HG02938 (cell line): Measurements from ENCODE around the gene TGFB2.
A peak's percentile ranks its signal among the peaks of the same experiment; 100 is the strongest.

Experiments
- ATAC-seq: cut with Tn5 transposase; IDR thresholded peaks from one replicate; pipeline ENCODE4 v1.9.1; 2021; ENCODE audit warnings: mild to moderate bottlenecking, moderate library complexity; ENCODE audit not compliant: unreplicated experiment

TGFB2 gene

DNA sequence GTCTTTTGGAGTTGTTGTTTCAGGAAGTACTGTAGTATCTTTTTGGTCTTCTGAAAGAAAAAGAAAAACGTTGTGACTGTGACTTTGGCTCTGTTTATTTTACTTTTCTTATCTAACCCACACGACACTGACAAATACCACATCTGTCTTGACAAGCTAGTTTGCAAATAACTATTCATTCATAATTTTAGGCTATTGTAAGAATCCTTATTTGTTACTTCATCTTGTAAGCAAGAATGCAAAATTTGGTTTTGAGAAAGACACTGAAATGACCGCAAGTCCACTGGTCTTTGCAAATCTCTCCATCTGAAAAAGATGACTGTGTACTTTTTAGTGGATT, 12.7 kb downstream of the TGFB2 start:
- ATAC-seq, result no peak

- ATAC-seq, result no peak
Observed at GRCh38 chr1:218361298-218362065, 16.3 kb downstream of the TGFB2 start.

- ATAC-seq, result no peak
Observed at GRCh38 chr1:218362418-218363076, 17.4 kb downstream of the TGFB2 start.

- no peak for ATAC-seq
Observed at GRCh38 chr1:218363141-218363540, 18.0 kb downstream of the TGFB2 start.

DNA sequence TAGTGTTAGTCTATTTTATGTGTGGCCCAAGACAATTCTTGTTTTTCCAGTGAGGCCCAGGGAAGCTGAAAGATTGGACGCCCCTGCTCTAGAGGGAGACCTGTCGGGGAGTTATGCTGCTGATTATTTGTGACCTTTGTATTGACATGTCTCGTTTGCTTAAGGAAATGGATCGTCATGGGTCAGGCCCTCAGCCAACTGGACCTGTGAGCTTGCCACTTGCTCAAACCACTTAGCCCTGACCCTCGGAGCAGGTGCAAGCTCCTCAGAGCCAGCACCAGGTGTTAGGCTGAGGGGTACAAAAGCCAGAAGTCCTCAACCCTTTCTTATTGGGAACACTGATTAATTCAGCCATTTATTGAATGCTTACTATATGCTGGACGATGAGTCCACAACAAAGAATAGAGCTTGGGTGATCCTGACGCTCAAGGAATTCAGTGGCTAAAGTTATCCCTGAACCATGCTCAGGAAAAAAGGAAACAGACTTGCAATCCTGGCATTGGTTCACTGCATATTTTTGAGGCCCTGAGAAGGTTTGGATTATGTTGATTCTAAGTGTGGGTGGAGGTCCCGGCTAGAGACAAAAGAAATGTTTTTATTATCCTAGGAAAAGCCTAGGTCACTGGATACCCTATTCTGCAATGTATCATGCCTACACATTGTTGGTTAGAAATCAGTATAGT, 19.0 kb downstream of the TGFB2 start:
- ATAC-seq, result no peak

DNA sequence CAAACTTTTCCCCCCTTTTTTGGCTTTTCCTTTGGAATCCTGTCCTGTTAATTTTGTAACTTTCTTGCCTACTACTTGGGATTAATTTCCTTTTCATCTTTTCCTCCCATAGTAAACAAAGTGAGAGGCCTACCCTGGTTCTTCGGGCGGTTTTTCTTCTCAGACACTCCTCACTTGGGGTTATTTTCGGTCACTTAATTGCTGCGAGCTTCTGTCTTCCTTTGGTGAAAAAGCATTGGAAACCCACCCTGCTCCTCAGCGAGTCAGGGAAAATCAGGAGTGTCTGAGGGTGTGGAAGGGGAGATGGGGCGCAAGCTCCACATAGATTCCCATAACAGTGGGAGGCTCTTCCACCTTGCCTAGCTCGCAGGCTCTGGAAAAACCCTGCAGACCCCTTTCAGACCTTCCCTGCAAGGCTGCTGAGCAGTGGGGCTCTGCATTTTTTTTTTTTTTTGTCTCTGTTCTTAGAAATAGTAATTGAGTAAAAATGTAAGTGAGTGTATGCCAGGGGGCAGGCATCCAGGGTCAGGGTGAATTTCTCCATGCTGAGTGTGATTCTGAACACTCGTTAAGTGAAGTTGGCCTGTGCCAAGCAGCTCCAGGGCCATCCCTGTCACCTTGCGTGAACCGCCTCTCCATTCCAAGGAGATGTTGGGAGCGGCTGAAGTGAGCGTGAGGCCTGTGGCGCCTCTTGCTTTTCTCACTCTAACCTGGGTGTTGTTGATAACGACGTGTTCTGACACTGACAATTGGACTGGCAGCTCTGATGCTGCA, 20.3 kb downstream of the TGFB2 start:
- no peak for ATAC-seq

DNA sequence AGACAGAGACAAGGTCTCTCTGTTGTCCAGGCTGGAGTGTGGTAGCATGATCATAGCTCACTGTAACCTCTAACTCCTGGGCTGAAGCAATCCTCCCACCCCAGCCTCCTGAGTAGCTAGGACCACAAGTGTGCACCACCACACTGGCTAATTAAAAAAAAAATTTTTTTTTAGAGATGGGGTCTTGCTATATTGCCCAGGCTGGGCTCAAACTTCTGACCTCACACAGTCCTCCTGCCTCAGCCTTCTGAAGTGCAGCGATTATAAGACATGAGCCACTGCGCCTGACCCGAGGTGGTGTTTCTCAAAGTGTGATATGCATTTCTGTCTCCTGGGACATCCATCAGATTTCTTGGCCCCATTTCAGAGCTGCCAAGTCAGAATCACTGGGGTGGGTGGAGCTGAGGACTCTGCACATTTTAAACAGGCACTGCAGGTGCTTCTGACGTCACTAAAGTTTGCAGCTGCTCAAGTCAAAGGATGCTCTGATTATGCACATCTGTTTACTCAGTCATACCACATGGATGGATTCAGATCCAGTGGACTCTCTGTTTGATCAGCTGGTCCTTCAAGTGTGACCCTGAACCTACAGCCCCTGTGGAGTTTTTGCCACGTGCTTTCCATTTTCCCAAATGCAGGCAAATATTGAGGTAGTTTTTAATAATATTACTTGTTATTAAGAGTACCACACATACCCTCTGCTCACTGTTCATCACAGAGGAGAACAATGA, 21.4 kb downstream of the TGFB2 start:
- ATAC-seq, result no peak

- no peak for ATAC-seq
Observed at GRCh38 chr1:218367118-218367517, 22.0 kb downstream of the TGFB2 start.

DNA sequence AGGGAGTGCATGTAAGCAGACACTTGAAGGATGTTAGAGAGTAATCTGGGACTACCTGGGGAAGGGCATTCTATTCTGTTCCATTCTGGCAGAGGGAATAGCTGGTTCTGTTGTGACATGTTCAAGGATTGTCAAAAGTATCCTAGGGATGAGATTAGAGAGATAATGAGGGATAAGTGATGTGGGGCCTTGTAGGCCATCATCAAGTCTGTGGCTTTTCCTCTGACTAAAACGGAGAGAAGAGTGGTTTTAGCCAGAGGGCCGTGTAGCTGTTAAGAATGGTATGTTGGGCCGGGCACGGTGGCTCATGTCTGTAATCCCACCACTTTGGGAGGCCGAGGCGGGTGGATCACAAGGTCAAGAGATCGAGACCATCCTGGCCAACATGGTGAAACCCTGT, 23.6 kb downstream of the TGFB2 start:
- no peak for ATAC-seq

- ATAC-seq, result no peak
Observed at GRCh38 chr1:218369688-218370511, 24.8 kb downstream of the TGFB2 start.

GRCh38 chr1:218371927-218372672, 27.0 kb downstream of the TGFB2 start:
- ATAC-seq, result no peak

DNA sequence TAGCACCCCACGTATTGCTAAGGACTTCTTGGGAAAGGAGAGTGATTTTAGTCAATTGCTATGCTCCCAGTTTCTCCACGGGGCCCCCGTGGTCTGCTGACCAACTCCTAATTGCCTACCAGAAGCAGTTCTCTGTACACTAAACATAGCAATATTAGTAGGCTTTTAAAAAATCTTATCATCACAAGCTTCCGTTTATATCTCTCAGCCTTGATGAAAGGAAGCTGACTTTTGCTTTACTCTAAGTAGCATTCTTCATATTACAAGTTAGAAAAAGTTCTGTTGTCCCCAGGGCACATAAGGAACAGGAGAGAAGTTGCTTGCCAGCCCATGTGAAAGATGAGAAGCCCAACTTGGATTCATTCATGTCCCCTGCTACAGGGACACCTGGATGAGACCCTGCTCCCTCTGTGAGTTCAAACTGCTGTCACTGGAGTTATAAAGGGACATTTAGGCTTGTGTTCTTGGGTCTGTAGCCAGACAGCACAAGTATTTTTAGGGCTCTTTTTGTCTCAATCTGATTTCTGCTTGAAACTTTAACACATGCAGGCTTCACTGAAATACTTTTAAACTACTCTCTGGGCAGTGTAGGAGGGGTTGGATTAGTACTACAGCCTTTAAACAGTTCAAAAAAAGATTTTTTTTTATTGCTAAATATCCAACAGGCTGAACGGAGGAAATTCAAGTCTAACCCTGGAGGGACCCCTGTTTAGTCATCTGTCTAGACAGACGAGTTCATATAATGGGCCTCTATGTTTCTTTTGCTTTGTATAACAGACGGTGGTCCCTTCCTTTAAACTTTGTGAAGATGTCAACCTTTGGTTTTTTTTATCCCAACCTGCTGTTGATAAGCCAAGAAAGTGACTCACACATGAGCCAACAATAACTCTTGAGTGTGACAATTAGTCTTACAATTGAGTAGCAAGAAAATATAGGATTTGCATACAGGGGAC, 29.5 kb downstream of the TGFB2 start:
- ATAC-seq, result no peak

DNA sequence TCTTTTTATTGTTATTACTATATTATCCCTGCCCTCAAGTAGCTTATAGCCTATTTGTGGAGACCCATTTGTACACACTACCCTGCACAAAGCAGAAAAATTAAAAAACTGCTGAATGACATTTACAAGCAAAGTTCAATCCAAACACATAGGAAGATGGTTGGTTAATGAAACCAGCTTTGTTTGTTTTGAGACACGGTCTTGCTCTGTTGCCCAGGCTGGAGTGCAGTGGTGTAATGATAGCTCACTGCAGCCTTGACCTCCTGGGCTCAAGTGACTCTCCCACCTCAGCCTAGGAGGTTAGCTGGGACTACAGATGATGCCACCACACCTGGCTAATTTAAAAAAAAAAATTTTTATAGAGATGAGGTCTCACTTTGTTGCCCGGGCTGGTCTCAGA, 31.6 kb downstream of the TGFB2 start:
- ATAC-seq, result peak; percentile 27

GRCh38 chr1:218377143-218377660, 32.1 kb downstream of the TGFB2 start:
- ATAC-seq, result peak; percentile 74

GRCh38 chr1:218380125-218380977, 35.2 kb downstream of the TGFB2 start:
- no peak for ATAC-seq

GRCh38 chr1:218382261-218382660, 37.1 kb downstream of the TGFB2 start:
- no peak for ATAC-seq

DNA sequence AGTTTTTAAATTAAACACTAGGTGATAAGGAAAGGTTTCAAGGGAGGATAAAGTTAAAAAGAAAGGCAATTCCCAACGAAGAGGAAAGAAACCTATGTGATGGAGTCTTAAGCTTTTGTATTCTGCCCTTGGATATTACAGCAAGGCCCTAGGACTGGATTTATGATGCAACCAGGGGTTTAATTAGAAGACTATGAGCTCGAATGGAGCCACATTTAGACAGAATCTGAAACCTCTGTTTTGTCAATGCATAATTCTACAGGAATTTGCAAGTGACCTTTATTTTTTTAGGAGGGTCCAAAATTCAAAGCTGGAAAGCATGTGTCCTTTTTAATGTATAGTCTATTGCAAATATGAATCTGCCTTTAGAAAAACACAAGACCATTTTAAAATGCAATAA, 37.9 kb downstream of the TGFB2 start:
- ATAC-seq, result no peak
